ENCODE results near the gene ADRB2.
"Not testable (repeated sequence)": the region's sequence is repeated elsewhere in the genome, so short reads cannot be mapped to it uniquely, and the experiment has no call there.

The ADRB2 gene

DNA sequence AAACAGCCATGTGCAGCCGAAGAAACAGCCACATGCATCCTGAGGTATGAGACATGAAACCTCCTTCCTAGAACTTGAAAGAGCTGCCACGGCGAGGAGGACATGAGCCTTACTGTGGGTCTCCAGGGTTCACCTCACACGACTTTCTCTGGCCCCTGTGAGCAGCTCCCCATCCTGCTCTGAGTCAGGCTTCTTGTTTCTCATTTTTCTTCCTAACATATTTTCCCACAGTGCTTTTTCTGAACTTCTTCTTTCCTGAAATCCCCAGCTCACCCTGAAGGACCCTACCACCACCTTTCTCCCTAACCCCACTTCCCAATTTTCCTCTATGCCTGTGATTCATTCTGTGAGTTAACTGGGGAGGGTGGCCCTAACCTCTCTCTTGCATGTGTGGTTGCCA lies 33.7 kb upstream of the ADRB2 start:
- H3K27me3 ChIP-seq (ENCODE audit: control insufficient read depth, insufficient read depth, low read length): no peaks in the 10 kb centered on the region
- H3K36me3 ChIP-seq (ENCODE audit: control insufficient read depth, insufficient read depth, low read length): no peaks in the 10 kb centered on the region
- no peak overlapping the region for H3K4me3 ChIP-seq (ENCODE audit: low read depth, low read length)
- no peaks in the 10 kb centered on the region for H3K9me3 ChIP-seq (ENCODE audit: control insufficient read depth, insufficient read depth, low read length)
- no peak overlapping the region for H3K27ac ChIP-seq (ENCODE audit: low read depth, low read length)
- H3K9ac ChIP-seq (ENCODE audit: low read depth, low read length): no peak overlapping the region
- H3K4me1 ChIP-seq (ENCODE audit: control insufficient read depth, insufficient read depth, low read length): no peaks in the 10 kb centered on the region

DNA sequence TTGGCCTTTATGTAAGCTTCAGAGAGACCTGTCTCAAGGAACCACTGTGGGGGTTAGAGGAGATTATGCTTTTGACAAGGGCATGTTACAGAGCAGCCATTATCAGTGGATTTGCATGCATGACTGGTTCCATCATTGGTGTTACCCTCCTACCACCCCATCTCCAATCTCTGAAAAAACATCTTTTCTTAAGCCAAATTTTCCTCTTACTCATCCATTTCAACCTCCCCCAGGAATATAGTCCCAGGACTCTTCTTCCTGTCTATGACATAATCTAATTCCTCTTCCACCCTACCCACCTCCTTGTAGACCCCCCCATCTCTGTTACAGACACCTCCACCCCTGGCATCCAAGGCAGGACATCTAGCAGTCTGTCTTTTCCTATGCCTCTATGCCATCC lies 33.1 kb upstream of the ADRB2 start:
- Histone ChIP-seq H3K27ac (ENCODE audit: low read depth, low read length) (no peak overlapping the region), H3K36me3 (ENCODE audit: control insufficient read depth, insufficient read depth, low read length) (no peaks in the 10 kb centered on the region), H3K27me3 (ENCODE audit: control insufficient read depth, insufficient read depth, low read length) (no peaks in the 10 kb centered on the region), H3K4me1 (ENCODE audit: control insufficient read depth, insufficient read depth, low read length) (no peaks in the 10 kb centered on the region), H3K4me3 (ENCODE audit: low read depth, low read length) (no peak overlapping the region), H3K9ac (ENCODE audit: low read depth, low read length) (no peak overlapping the region), H3K9me3 (ENCODE audit: control insufficient read depth, insufficient read depth, low read length) (no peaks in the 10 kb centered on the region)

DNA sequence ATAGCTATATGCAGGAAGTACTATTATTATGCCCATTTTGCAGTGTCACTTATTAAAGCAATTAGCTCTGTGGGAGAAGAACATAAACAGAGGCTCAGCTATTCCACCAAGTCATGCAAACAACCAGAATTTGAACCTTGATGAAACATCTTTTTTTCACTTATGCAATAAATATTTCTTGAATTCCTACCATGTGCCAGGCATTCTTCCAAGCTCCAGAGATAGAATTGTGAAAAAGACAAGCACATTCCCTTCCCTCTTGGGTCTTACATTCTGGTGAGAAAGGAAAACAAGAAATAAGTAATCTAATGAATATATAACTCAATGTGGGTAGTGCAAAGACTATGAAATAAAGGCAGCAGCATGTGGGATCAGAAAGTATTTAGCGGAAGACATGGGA lies 32.1 kb upstream of the ADRB2 start:
- no peaks in the 10 kb centered on the region for H3K9me3 ChIP-seq (ENCODE audit: control insufficient read depth, insufficient read depth, low read length)
- no peaks in the 10 kb centered on the region for H3K36me3 ChIP-seq (ENCODE audit: control insufficient read depth, insufficient read depth, low read length)
- no peaks in the 10 kb centered on the region for H3K27me3 ChIP-seq (ENCODE audit: control insufficient read depth, insufficient read depth, low read length)
- no peak overlapping the region for H3K4me3 ChIP-seq (ENCODE audit: low read depth, low read length)
- no peaks in the 10 kb centered on the region for H3K4me1 ChIP-seq (ENCODE audit: control insufficient read depth, insufficient read depth, low read length)
- no peak overlapping the region for H3K9ac ChIP-seq (ENCODE audit: low read depth, low read length)
- no peak overlapping the region for H3K27ac ChIP-seq (ENCODE audit: low read depth, low read length)

DNA sequence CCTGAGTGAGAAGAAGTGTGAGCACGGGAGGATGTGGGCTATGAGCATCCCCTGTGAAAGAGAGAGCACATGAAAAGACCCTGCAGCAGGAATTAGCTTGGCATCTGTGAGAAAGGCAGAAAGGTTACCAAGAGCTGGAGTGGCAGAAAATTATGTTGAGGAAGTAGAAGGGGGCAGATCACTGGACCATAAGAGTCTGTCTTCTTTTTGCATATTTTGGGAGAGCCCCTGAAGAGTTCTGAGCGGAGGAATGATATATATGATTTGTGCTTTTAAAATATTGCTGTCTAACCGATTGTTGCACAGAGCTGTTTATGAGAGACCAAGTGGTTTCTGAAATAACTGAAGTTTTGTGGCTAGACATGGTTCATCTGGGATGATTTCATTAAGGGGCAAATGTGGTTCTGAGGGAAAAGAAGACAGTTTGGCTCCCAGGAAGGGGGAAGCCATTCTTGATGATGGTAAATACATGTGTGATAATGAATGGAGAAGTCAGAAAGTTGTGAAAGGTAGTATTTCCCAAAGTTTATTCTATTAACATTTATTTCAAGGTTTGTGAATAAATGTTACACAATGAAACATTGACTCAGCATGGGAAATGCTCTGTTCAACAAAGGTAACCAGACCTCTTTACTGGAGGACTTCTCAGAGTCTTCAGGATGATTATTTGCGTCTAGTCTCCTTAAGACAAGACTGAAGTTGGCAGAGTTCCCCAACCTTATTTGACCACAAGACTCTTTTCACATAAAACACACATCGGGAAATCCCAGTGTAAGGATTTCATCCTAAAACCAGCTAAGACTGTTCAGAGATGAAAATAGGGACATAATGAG lies 31.5 kb upstream of the ADRB2 start:
- no peaks in the 10 kb centered on the region for H3K36me3 ChIP-seq (ENCODE audit: control insufficient read depth, insufficient read depth, low read length)
- no peaks in the 10 kb centered on the region for H3K27me3 ChIP-seq (ENCODE audit: control insufficient read depth, insufficient read depth, low read length)
- no peaks in the 10 kb centered on the region for H3K4me1 ChIP-seq (ENCODE audit: control insufficient read depth, insufficient read depth, low read length)
- H3K4me3 ChIP-seq (ENCODE audit: low read depth, low read length): no peak overlapping the region
- no peak overlapping the region for H3K9ac ChIP-seq (ENCODE audit: low read depth, low read length)
- no peak overlapping the region for H3K27ac ChIP-seq (ENCODE audit: low read depth, low read length)
- no peaks in the 10 kb centered on the region for H3K9me3 ChIP-seq (ENCODE audit: control insufficient read depth, insufficient read depth, low read length)

DNA sequence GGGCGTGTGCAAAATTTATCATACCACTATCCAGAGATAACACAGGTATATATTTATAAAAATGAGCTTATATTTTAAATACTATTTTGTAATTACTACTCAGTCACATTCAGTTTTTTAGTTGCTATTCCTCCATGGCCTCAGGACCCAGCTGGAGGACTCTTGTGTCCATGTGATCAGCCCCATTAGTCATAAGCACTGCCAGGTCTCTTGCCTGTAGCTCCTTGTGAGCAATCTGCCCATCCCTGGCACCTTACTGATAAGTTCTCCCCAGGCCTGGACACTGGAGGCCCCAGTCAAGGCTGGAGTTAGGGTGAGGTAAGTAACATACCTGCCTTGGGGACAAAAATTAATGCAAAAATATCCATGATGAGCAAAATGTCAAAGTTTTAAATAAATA lies 29.5 kb upstream of the ADRB2 start:
- H3K36me3 ChIP-seq (ENCODE audit: control insufficient read depth, insufficient read depth, low read length): no peaks in the 10 kb centered on the region
- H3K4me1 ChIP-seq (ENCODE audit: control insufficient read depth, insufficient read depth, low read length): no peaks in the 10 kb centered on the region
- no peak overlapping the region for H3K27ac ChIP-seq (ENCODE audit: low read depth, low read length)
- H3K27me3 ChIP-seq (ENCODE audit: control insufficient read depth, insufficient read depth, low read length): no peaks in the 10 kb centered on the region
- no peaks in the 10 kb centered on the region for H3K9me3 ChIP-seq (ENCODE audit: control insufficient read depth, insufficient read depth, low read length)
- H3K9ac ChIP-seq (ENCODE audit: low read depth, low read length): no peak overlapping the region
- no peak overlapping the region for H3K4me3 ChIP-seq (ENCODE audit: low read depth, low read length)

DNA sequence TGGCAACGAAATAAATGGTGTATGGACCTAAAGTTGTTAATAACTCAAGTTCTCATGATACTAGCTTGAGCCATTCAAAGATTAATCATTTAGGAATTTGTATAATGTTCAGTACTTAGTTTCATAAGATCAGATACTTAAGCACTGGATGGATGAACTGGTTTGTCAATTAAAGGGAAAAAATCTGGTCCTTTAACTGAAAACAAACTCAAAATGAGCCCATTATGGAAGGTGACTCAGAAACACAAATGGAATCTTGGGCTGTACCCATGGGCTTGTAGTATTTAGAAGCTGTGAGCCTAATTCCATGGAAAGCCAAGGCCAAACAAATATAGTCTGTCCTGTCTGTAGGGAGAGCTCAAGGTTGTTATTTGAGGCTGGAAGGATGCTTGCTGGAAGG lies 27.6 kb upstream of the ADRB2 start:
- no peaks in the 10 kb centered on the region for H3K27me3 ChIP-seq (ENCODE audit: control insufficient read depth, insufficient read depth, low read length)
- no peaks in the 10 kb centered on the region for H3K9me3 ChIP-seq (ENCODE audit: control insufficient read depth, insufficient read depth, low read length)
- no peak overlapping the region for H3K4me3 ChIP-seq (ENCODE audit: low read depth, low read length)
- no peaks in the 10 kb centered on the region for H3K4me1 ChIP-seq (ENCODE audit: control insufficient read depth, insufficient read depth, low read length)
- H3K27ac ChIP-seq (ENCODE audit: low read depth, low read length): no peak overlapping the region
- no peak overlapping the region for H3K9ac ChIP-seq (ENCODE audit: low read depth, low read length)
- H3K36me3 ChIP-seq (ENCODE audit: control insufficient read depth, insufficient read depth, low read length): no peaks in the 10 kb centered on the region

DNA sequence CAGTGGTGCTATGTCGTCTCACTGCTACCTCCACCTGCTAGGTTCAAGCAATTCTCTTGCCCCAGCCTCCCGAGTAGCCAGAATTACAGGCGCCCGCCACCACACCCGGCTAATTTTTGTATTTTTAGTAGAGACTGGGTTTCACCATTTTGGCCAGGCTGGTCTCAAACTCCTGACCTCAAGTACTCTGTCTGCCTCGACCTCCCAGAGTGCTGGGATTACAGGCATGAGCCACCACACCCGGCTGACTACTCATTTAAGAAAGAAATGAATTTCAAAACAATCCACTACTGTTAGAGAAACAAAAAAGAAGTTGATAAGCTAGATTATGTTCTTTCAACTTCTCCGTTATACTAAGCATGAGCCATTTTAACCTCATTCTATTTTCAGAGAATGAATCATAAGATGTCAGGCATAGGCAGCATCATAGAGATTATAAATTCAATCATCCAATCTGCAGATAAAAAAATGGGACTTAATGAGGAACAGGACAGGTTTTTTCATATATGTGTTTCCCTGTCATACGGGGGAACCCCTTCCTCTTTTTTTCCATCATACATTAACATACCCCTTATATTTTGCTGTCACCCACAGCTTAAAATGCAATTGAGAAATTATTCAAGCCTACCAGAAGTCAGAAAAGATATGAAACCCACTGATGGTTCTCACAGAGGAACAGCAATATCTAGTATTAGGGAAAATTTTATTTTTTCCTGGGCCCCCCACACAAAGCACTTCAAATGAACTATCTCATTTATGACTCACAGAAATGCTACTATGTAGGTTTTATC lies 26.5 kb upstream of the ADRB2 start:
- H3K27me3 ChIP-seq (ENCODE audit: control insufficient read depth, insufficient read depth, low read length): no peaks in the 10 kb centered on the region
- no peak overlapping the region for H3K9ac ChIP-seq (ENCODE audit: low read depth, low read length)
- H3K27ac ChIP-seq (ENCODE audit: low read depth, low read length): no peak overlapping the region
- no peaks in the 10 kb centered on the region for H3K36me3 ChIP-seq (ENCODE audit: control insufficient read depth, insufficient read depth, low read length)
- H3K4me1 ChIP-seq (ENCODE audit: control insufficient read depth, insufficient read depth, low read length): no peaks in the 10 kb centered on the region
- no peaks in the 10 kb centered on the region for H3K9me3 ChIP-seq (ENCODE audit: control insufficient read depth, insufficient read depth, low read length)
- no peak overlapping the region for H3K4me3 ChIP-seq (ENCODE audit: low read depth, low read length)

DNA sequence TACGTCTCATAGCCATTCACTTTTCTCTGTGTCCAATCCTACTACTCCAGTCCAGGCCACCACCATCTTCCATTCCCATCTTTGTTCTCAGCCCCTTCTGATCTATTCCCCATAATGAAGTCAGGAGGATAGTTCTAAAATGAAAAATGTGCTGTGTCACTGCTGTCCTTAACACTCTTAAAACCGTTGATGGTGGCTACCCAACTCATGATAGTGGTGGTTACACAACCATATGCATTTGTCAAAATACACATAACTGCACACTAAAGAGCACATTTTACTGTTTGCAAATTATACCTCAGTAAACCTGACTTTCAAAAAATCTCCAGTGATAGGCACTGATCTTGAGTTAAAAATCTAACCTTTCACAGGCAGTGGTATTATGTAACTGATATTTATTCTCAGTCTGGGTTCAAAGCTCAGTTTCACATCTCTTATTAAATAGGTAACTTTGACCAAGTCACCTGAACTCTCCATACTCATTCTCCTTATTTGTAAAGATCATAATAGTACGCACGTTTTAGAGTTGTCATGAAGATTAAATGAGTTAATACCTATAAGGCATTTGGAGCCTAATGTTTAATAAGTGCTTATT lies 24.6 kb upstream of the ADRB2 start:
- no peak overlapping the region for H3K9ac ChIP-seq (ENCODE audit: low read depth, low read length)
- no peaks in the 10 kb centered on the region for H3K36me3 ChIP-seq (ENCODE audit: control insufficient read depth, insufficient read depth, low read length)
- no peaks in the 10 kb centered on the region for H3K9me3 ChIP-seq (ENCODE audit: control insufficient read depth, insufficient read depth, low read length)
- no peak overlapping the region for H3K27ac ChIP-seq (ENCODE audit: low read depth, low read length)
- H3K4me3 ChIP-seq (ENCODE audit: low read depth, low read length): no peak overlapping the region
- no peaks in the 10 kb centered on the region for H3K4me1 ChIP-seq (ENCODE audit: control insufficient read depth, insufficient read depth, low read length)
- no peaks in the 10 kb centered on the region for H3K27me3 ChIP-seq (ENCODE audit: control insufficient read depth, insufficient read depth, low read length)

DNA sequence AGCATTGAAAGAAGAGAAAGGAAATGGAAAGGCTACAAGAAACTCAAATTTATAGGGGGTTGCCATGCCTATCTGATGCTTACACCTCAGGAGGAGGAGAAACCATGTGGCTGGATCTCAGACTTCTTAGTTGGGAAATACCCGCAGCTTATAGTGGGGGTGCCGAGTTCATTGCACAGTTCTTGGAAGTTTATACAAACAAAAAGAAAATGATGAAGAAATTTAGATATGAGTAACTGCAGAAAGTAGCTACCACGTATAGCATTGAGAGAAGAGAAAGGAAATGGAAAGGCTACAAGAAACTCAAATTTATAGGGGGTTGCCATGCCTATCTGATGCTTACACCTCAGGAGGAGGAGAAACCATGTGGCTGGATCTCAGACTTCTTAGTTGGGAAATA lies 23.0 kb upstream of the ADRB2 start:
- H3K4me1 ChIP-seq (ENCODE audit: control insufficient read depth, insufficient read depth, low read length); H3K9ac ChIP-seq (ENCODE audit: low read depth, low read length); H3K27me3 ChIP-seq (ENCODE audit: control insufficient read depth, insufficient read depth, low read length); H3K4me3 ChIP-seq (ENCODE audit: low read depth, low read length); H3K27ac ChIP-seq (ENCODE audit: low read depth, low read length); H3K36me3 ChIP-seq (ENCODE audit: control insufficient read depth, insufficient read depth, low read length); H3K9me3 ChIP-seq (ENCODE audit: control insufficient read depth, insufficient read depth, low read length): not testable (repeated sequence)

DNA sequence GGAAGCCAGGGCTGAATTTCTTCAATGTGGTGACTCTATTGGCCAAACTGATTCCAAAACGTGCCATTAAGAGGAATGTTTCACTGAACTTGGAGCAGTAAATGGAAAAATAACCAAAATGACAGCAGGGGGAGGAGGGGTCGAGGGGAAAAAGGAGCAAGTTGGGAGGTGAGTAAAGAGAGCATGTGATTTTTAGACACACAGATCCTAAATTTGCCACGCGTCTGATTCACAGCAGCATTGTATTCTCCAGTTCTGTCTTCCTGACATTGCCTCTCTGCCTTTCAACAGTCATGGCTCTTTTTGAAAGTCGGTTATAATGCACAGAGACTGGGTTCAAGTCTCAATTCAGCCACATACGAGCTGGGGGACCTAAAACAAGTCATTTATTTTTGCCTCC lies 22.0 kb upstream of the ADRB2 start:
- Histone ChIP-seq H3K27me3 (ENCODE audit: control insufficient read depth, insufficient read depth, low read length) (no peaks in the 10 kb centered on the region), H3K4me1 (ENCODE audit: control insufficient read depth, insufficient read depth, low read length) (no peaks in the 10 kb centered on the region), H3K4me3 (ENCODE audit: low read depth, low read length) (no peak overlapping the region), H3K36me3 (ENCODE audit: control insufficient read depth, insufficient read depth, low read length) (no peaks in the 10 kb centered on the region), H3K9ac (ENCODE audit: low read depth, low read length) (no peak overlapping the region), H3K9me3 (ENCODE audit: control insufficient read depth, insufficient read depth, low read length) (no peaks in the 10 kb centered on the region), H3K27ac (ENCODE audit: low read depth, low read length) (no peak overlapping the region)
